Fibroblast of skin of right biceps (primary cell): Measurements from ENCODE around the gene ARSB.

Source experiments
- DNase-seq: peaks from one replicate; pipeline ENCODE4 v3.0.0-alpha.2; 2013

The ARSB gene

GRCh38 chr5:78985116-78985724, at the start of gene ARSB:
Gene ARSB (minus strand): TSS chr5:78985310. CDS start chr5:78985248, 62 bp downstream.
- DNase-seq, result peak; percentile 57

GRCh38 chr5:79032782-79033181, 47.7 kb upstream of the ARSB start:
- DNase-seq, result no peak

GRCh38 chr5:79032031-79032695, 47.1 kb upstream of the ARSB start:
- peak; percentile 17 for DNase-seq

GRCh38 chr5:79031485-79031867, 46.4 kb upstream of the ARSB start:
- DNase-seq, result no peak

- no peak for DNase-seq
These were observed 45.8 kb upstream of the ARSB start for GRCh38 chr5:79030663-79031484.

GRCh38 chr5:79025054-79025472, 40.0 kb upstream of the ARSB start:
- DNase-seq, result peak; percentile 69

GRCh38 chr5:79023947-79024346, 38.8 kb upstream of the ARSB start:
- DNase-seq, result no peak

GRCh38 chr5:79023348-79023747, 38.2 kb upstream of the ARSB start:
- no peak for DNase-seq

GRCh38 chr5:79022771-79023170, 37.7 kb upstream of the ARSB start:
- no peak for DNase-seq

- peak; percentile 21 for DNase-seq
These were observed 36.6 kb upstream of the ARSB start for GRCh38 chr5:79021753-79022152.

GRCh38 chr5:79020861-79021561, 35.9 kb upstream of the ARSB start:
- DNase-seq, result peak; percentile 89

GRCh38 chr5:79014631-79015030, 29.5 kb upstream of the ARSB start:
- DNase-seq, result no peak

- no peak for DNase-seq
These were observed 26.8 kb upstream of the ARSB start for GRCh38 chr5:79011869-79012268.

GRCh38 chr5:79011219-79011836, 26.2 kb upstream of the ARSB start:
- DNase-seq, result peak; percentile 89

GRCh38 chr5:79008362-79008761, 23.3 kb upstream of the ARSB start:
- no peak for DNase-seq

- DNase-seq, result no peak
These were observed 22.8 kb upstream of the ARSB start for GRCh38 chr5:79007872-79008271.

GRCh38 chr5:79005936-79006631, 21.0 kb upstream of the ARSB start:
- DNase-seq, result no peak

GRCh38 chr5:79005151-79005550, 20.0 kb upstream of the ARSB start:
- no peak for DNase-seq

- no peak for DNase-seq
These were observed 17.3 kb upstream of the ARSB start for GRCh38 chr5:79002374-79002773.

- peak; percentile 46 for DNase-seq
These were observed 16.4 kb upstream of the ARSB start for GRCh38 chr5:79001471-79001870.

- DNase-seq, result no peak
These were observed 12.0 kb upstream of the ARSB start for GRCh38 chr5:78997090-78997489.

- DNase-seq, result no peak
These were observed 10.5 kb upstream of the ARSB start for GRCh38 chr5:78995521-78996007.
